ENCODE measurements around the gene SYT1.

GRCh38 chr12:79283364-79283763 lies 418.8 kb downstream of the SYT1 start:
- no peak for TF ChIP-seq CTCF (IDR thresholded peaks at IDR 0.05)
- no peak for TF ChIP-seq POLR2A (IDR thresholded peaks at IDR 0.05)
